Stimulated activated naive CD8-positive, alpha-beta T cell treated with anti-CD3 and anti-CD28 coated beads, Interleukin-15, amount 100 ng/mL, for 72 hours (primary cell): Measurements from ENCODE around the gene PALM.

Source experiments
- ATAC-seq: fragments of 150-1000 bp; cut with Tn5 transposase; 2 replicates; pipeline ENCODE4 v1.10.0; 2021; ENCODE audit warnings: mild to moderate bottlenecking, moderate library complexity
- DNase-seq, 2 donors: peaks; one replicate each; pipeline ENCODE4 v3.0.0; 2021 to 2022
- H3K27ac Mint-ChIP-seq, 2 donors: one replicate each; pipeline ENCODE4 v1.8.0; 2022; ENCODE audit warnings: mild to moderate bottlenecking in 2 of 2, mixed read lengths in 2 of 2, moderate library complexity in 2 of 2
- H3K27me3 Mint-ChIP-seq: one replicate; pipeline ENCODE4 v1.8.0; 2022; ENCODE audit warnings: mixed read lengths
- H3K4me1 Mint-ChIP-seq: one replicate; pipeline ENCODE4 v1.8.0; 2022; ENCODE audit warnings: mild to moderate bottlenecking, mixed read lengths
- H3K4me3 Mint-ChIP-seq, 2 donors: one replicate each; pipeline ENCODE4 v1.8.0; 2022; ENCODE audit warnings: mild to moderate bottlenecking in 2 of 2, mixed read lengths in 2 of 2, moderate library complexity in 1 of 2
- H3K9me3 Mint-ChIP-seq, 2 donors: one replicate each; pipeline ENCODE4 v1.8.0; 2022; ENCODE audit warnings: mixed read lengths in 2 of 2

The PALM gene

GRCh38 chr19:676339-677105, 32.2 kb upstream of the PALM start, which contains the start of gene FSTL3:
Gene FSTL3, plus strand, starts transcription at chr19:676392. Its CDS starts 32 bp downstream, at chr19:676424.
- Mint-ChIP-seq H3K4me3 (peak within 1 kb of the TSS in 1 of 2 donors; percentile 9), H3K9me3 (no peaks in the 10 kb centered on the region), H3K27ac (no peak within 1 kb of the TSS), H3K27me3 (peaks cover 23% of the 10 kb centered on the region), H3K4me1 (peaks cover 20% of the 10 kb centered on the region)
- DNase-seq (no peak), ATAC-seq (no peak)

- DNase-seq (no peak), ATAC-seq (no peak)
- peaks cover 23% of the 10 kb centered on the region for H3K27me3 Mint-ChIP-seq
- H3K27ac Mint-ChIP-seq = no peak overlapping the region
- peaks cover 23% of the 10 kb centered on the region for H3K4me1 Mint-ChIP-seq
- no peaks in the 10 kb centered on the region for H3K9me3 Mint-ChIP-seq
- H3K4me3 Mint-ChIP-seq = no peak overlapping the region
Measured at GRCh38 chr19:677201-677600, 31.5 kb upstream of the PALM start.

DNA sequence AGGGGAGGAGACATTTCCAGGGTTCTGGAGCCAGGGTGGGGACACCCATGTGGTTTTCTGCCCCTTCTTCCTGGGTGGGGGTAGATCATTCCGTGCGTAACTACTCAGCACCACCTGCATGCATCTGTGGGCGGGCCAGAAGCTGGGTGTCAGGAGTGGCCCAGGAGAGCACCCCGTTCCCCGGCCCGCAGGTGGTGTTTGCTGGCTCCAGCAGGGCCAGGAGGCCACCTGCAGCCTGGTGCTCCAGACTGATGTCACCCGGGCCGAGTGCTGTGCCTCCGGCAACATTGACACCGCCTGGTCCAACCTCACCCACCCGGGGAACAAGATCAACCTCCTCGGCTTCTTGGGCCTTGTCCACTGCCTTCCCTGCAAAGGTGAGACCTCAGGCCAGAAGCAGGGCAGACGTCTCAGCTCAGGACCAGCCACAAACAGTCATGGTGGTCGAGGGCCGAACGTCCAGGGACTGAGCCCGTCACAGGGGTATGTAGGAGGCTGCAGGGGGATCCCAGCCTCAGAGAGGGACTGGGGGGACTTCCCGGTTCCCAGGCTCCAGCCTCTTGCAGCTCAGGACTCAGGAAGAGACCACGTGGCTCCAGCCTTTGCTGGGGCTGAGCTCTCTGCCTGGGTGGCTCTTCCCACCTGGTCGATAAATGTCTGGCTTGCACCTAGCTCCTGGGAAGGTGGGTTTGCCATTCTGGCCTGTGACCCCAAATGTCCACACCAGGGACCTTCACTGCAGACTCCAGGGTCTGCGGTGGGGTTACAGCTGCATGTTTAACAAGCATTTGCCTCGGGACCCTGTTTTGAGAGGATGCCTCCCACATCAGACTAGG, 30.9 kb upstream of the PALM start:
- Mint-ChIP-seq H3K27ac (no peak overlapping the region), H3K9me3 (no peaks in the 10 kb centered on the region), H3K27me3 (peaks cover 23% of the 10 kb centered on the region), H3K4me1 (peaks cover 23% of the 10 kb centered on the region), H3K4me3 (peak overlapping the region in 1 of 2 donors; percentile 19)
- DNase-seq = no peak
- no peak for ATAC-seq

- no peak for ATAC-seq
- Mint-ChIP-seq H3K27me3 (peaks cover 18% of the 10 kb centered on the region), H3K9me3 (no peaks in the 10 kb centered on the region), H3K4me1 (peaks cover 23% of the 10 kb centered on the region), H3K27ac (peak overlapping the region in 1 of 2 donors; percentile 59), H3K4me3 (peak overlapping the region; percentile 74 to 76)
- DNase-seq = no peak
Measured at GRCh38 chr19:678791-679388, 29.8 kb upstream of the PALM start.

DNA sequence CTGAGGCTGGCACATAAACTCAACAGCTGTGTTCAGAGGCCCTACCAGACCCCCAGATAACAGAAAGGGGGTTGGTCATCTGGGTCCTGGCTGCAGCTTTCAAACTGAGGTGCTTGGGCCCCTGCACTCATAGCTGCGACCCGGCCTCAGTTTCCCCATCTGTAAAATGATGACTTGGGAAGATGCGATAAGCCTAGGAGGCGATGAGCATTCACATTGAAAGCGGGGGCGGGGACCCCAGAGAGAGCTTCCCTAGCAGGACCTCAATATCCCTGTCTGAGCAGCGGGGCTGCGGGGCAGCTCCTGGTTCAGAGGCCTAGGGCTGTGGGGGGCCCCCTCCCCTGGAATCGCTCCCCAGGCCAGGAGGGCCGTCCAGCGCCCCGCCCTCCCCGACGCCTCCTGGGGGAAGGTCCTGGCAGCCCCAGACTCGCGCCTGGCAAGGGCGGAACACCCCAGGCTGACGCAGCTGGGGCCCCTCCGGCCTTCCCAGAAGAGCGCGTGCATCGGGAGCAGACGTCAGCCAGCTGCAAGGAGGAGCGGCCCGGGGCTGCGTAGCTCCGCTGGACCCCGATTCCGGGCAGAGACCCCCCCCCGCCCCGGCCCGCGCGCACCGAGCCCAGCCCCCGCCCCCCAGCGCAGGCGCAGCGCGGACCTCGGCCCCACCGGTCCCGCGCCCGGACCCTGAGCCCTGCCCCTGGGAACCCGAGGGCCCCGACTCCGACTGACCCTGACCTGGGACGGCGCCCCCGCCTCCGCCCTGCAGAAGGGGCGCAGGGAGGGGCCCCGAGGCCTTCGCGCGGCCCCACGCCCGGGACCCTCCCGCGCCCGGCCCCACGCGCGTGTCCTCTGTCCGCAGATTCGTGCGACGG, 29.1 kb upstream of the PALM start:
- DNase-seq = peak in 1 of 2 donors; percentile 43
- ATAC-seq = peak; percentile 29
- H3K4me1 Mint-ChIP-seq = peaks cover 23% of the 10 kb centered on the region
- peak overlapping the region; percentile 74 to 76 for H3K4me3 Mint-ChIP-seq
- H3K9me3 Mint-ChIP-seq = no peaks in the 10 kb centered on the region
- H3K27me3 Mint-ChIP-seq = peaks cover 13% of the 10 kb centered on the region
- H3K27ac Mint-ChIP-seq = peak overlapping the region in 1 of 2 donors; percentile 59

- Mint-ChIP-seq H3K9me3 (no peaks in the 10 kb centered on the region), H3K4me3 (peak overlapping the region; percentile 86 to 88), H3K27me3 (peaks cover 5% of the 10 kb centered on the region), H3K4me1 (peaks cover 17% of the 10 kb centered on the region), H3K27ac (peak overlapping the region; percentile 98 to 99)
- DNase-seq = peak; percentile 97 to 99
- peak; percentile 86 for ATAC-seq
Measured at GRCh38 chr19:680287-681028, 28.3 kb upstream of the PALM start.

- Mint-ChIP-seq H3K4me1 (peaks cover 14% of the 10 kb centered on the region), H3K27ac (peak overlapping the region; percentile 98 to 99), H3K9me3 (no peaks in the 10 kb centered on the region), H3K4me3 (peak overlapping the region; percentile 86 to 88), H3K27me3 (no peaks in the 10 kb centered on the region)
- ATAC-seq = no peak
- DNase-seq = peak in 1 of 2 donors; percentile 51
Measured at GRCh38 chr19:681029-682019, 27.4 kb upstream of the PALM start.

GRCh38 chr19:682678-683320, 25.9 kb upstream of the PALM start:
- ATAC-seq = no peak
- DNase-seq = no peak
- H3K9me3 Mint-ChIP-seq = no peaks in the 10 kb centered on the region
- no peak overlapping the region for H3K4me3 Mint-ChIP-seq
- no peaks in the 10 kb centered on the region for H3K27me3 Mint-ChIP-seq
- no peak overlapping the region for H3K27ac Mint-ChIP-seq
- peaks cover 14% of the 10 kb centered on the region for H3K4me1 Mint-ChIP-seq

DNA sequence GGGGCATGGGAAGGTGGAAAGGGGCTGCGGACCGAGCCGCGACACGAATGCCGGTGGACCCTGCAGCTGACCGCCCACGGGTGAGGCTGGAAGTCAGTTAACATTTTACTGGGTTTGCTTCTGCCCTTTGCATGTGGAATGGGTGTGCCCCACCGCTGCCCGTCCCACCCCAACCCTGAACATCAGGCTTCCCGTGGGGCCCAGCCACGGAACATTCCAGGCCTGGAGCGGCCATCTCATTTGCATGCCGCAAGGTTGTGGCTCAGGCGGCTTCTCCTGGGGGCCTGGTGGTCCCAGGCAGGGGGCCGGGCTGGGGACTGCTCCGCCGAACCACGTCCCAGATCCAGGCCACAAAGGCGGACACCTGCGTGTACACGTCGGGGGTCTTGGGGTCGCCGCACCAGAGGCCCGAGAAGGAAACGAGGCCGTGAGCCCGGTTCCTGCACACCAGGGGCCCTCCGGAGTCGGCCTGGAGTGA, 23.2 kb upstream of the PALM start:
- Mint-ChIP-seq H3K27me3 (no peaks in the 10 kb centered on the region), H3K27ac (no peak overlapping the region), H3K4me3 (no peak overlapping the region), H3K9me3 (no peaks in the 10 kb centered on the region), H3K4me1 (peaks cover 8% of the 10 kb centered on the region)
- DNase-seq (no peak), ATAC-seq (no peak)

- Mint-ChIP-seq H3K27ac (no peak overlapping the region), H3K27me3 (no peaks in the 10 kb centered on the region), H3K4me1 (peaks cover under 1% of the 10 kb centered on the region), H3K4me3 (no peak overlapping the region), H3K9me3 (no peaks in the 10 kb centered on the region)
- no peak for ATAC-seq
- no peak for DNase-seq
Measured at GRCh38 chr19:686589-687297, 22.0 kb upstream of the PALM start.

DNA sequence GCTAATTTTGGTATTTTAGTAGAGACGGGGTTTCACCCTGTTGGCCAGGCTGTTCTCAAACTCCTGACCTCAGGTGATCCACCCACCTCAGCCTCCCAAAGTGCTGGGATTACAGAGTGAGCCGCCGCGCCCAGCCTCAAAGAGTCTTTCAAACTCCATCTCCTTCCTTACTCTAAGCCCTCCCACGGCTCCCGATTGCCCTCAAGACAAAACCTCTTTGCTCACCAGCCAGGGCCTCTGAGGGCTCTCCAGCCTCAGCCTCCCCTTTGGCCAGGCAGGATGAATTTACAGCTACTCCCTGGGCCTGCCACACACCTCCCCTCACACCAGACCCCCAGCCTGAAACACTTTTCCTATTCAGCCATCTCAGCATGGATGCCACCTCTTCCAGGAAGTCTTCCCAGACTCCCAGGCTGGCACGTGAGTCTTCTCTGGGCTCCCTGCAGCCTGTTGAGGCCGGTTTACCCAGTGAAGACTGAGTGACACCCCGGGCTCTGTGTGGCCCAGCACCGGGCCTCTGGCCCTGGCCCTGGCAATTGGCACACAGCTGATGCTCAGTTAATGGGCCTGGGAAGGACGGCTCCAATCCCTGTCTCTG, 21.1 kb upstream of the PALM start:
- H3K27me3 Mint-ChIP-seq = no peaks in the 10 kb centered on the region
- no peak for ATAC-seq
- no peak for DNase-seq
- no peaks in the 10 kb centered on the region for H3K9me3 Mint-ChIP-seq
- no peak overlapping the region for H3K4me3 Mint-ChIP-seq
- H3K27ac Mint-ChIP-seq = no peak overlapping the region
- H3K4me1 Mint-ChIP-seq = no peaks in the 10 kb centered on the region

GRCh38 chr19:688214-688613, 20.5 kb upstream of the PALM start:
- no peak overlapping the region for H3K27ac Mint-ChIP-seq
- H3K4me3 Mint-ChIP-seq = no peak overlapping the region
- no peak for ATAC-seq
- DNase-seq = no peak
- H3K4me1 Mint-ChIP-seq = no peaks in the 10 kb centered on the region
- no peaks in the 10 kb centered on the region for H3K9me3 Mint-ChIP-seq
- no peaks in the 10 kb centered on the region for H3K27me3 Mint-ChIP-seq
